HG02571 (cell line): ENCODE data around the gene PLB1.

Experiments used
- ATAC-seq: cut with Tn5 transposase; IDR thresholded peaks from one replicate; pipeline ENCODE4 v1.9.1; 2021; ENCODE audit warnings: mild to moderate bottlenecking, moderate library complexity; ENCODE audit not compliant: unreplicated experiment

The PLB1 gene

GRCh38 chr2:28587526-28588291, 91.8 kb downstream of the PLB1 start:
- ATAC-seq, result no peak

- ATAC-seq, result no peak
Observed at GRCh38 chr2:28588292-28588670, 92.4 kb downstream of the PLB1 start.

DNA sequence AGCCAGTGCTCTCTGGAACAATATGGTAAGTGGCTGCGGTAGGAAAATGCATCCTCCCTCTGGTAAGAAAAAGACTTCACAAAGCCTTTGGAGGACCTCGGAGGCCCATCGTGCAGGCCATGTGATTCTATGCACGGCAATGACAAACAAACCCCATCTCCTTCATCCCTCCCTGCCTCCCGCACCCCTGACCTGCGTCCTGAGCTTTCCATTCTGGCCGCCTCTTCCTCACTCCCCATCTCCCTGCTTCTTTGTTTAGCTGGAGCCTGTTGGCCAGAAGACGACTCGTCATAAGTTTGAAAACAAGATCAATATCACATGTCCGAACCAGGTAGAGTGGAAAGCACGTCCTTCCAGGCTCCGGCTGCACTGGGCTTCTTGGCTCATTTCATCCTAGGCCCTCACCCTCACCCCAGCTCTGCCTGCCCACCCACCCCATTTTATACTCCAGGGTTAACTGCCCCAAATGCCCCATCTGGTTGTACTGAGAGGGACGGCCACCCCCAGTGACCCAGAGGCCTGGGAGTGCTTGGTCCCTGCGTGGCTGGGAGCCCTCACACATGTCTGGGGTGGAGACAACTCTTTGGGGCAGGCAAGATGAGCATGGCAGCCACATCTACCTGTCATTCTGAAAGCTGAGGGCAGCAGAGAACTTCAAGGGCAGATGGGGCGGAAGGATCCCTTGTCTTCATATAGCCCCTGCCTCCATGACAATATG, 94.0 kb downstream of the PLB1 start:
- ATAC-seq, result no peak

GRCh38 chr2:28590496-28591301, 94.8 kb downstream of the PLB1 start:
- ATAC-seq, result no peak

DNA sequence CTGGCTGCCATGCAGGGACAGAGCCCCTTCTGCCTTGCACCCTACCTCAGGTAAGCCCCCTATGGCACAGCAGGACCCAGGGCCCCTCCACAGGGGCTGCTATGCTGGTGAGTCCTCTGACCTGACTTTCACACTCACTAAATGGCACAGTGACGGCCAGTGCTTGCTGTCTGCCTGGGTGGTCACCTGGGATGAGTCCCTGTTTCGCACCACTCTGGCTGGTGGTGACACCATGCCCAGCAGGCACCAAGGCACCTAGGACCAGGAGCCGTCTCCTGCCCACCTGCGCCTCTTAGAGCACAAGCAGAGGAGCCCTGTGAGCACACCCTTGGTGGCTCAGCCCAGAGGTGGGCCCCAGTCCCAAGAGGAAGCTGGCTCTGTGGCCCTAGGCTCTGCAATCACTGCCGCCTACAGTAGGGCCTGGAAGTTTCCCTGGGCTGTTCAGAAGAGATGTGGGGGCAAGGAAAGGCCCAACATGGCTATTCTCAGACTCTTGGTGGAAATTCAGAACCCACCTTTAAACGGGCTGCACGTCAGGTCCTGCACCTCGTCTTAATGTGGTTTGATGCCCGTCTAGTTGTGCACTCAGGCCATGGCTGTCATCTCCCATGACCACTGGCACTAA, 96.0 kb downstream of the PLB1 start:
- ATAC-seq, result no peak

DNA sequence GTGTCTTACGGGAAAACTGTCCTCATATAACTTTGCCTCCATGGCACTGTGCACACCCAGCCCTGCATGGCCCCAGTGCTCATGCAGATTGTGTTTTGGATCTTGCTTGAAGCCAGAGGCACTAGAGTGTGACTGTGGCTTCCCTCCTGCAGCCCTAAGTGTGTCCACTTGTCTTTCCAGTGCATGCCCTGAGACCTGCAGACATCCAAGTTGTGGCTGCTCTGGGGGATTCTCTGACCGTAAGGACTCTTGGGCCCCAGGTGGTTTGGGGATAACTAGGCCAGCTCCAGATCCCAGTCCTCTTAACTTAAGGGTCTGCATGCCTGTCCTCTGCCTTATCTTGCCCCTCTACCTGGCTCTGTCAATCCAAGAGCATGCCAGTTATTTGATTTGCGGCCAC, 96.6 kb downstream of the PLB1 start:
- no peak for ATAC-seq

- no peak for ATAC-seq
Observed at GRCh38 chr2:28593160-28593755, 97.4 kb downstream of the PLB1 start.

- no peak for ATAC-seq
Observed at GRCh38 chr2:28594000-28594331, 98.1 kb downstream of the PLB1 start.

- peak; percentile 54 for ATAC-seq
Observed at GRCh38 chr2:28594332-28595108, 98.7 kb downstream of the PLB1 start.

DNA sequence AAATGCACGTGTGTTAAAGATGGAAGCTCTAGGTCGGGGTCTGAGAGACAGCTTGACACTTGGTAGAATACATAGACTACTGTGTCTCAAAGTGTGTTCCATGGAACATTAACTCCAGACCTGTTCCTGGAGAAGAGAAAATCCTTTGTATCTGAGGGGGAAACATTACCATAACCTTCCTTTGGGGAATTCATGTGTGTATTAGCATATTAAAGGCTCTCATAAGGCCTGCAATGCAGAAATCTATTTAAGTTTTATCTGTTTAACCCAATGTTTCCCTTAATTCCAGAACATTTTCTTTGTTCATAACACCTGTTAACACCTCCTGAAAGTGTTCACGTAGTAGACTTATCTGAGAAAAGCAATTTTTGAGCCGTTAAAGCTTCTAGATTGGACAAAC, 99.5 kb downstream of the PLB1 start:
- ATAC-seq, result no peak

GRCh38 chr2:28598484-28598883, 102.6 kb downstream of the PLB1 start:
- ATAC-seq, result no peak

DNA sequence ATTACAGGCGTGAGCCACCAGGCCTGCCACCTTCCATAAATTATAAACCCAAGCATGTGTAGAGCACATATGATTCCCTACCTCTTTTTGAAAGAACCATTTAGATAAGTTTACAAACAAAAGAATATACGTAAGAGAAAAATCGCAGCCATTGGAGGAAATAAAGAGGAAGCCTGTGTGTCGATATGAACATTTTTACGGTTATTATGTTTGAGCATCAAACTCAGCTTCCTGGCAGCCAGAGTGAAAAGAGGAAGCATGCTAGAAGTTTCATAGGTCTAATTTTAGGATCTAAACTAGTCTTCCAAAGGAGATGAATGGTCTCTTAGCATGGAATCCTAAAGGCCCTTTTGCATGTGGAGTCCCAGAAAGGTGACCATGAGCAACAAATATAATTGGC, 104.3 kb downstream of the PLB1 start:
- no peak for ATAC-seq

GRCh38 chr2:28601616-28602015, 105.8 kb downstream of the PLB1 start:
- ATAC-seq, result no peak

GRCh38 chr2:28602136-28602660, 106.3 kb downstream of the PLB1 start:
- no peak for ATAC-seq

- ATAC-seq, result no peak
Observed at GRCh38 chr2:28602751-28603639, 107.1 kb downstream of the PLB1 start.

DNA sequence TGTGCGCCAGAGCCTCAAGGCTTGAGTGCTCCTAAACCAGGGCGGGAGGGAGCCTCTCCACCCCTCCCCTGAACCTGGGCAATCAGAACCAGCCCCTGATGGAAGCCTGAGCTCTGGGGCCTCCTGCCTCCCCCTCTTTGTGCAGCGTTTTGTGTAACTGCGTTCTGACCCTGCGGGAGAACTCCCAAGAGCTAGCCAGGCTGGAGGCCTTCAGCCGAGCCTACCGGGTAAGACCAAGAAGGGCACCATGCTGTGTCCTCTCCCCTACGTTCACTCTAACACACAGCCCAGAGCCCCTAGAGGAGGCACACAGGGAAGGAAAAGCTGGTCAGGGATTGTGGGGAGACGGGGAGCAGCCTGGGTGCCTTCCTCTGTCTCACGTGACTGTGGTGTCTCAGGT, 108.0 kb downstream of the PLB1 start:
- no peak for ATAC-seq

DNA sequence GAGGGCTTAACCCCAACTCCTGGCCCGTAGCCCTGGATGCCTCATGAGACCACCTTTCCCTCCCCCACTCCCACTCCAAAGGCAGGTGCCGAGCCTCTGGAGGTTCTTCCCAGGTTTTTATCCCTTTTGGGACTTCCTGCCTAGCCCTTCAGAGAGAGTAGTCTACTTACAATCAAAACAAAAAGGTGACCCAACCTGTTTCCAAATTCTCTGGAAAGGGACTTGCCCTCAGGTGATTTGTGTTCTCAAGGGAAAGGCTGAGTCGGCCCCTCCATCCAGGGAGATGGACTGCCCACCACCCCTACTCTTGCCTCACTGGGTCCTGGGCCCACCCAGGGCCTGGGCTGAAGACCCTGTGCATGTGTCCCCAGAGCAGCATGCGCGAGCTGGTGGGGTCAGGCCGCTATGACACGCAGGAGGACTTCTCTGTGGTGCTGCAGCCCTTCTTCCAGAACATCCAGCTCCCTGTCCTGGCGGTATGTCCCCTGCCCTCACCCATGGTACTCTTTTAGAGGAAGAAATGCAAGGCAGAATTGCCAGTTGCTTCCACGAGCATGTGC, 108.5 kb downstream of the PLB1 start:
- no peak for ATAC-seq

GRCh38 chr2:28606986-28607441, 111.2 kb downstream of the PLB1 start:
- no peak for ATAC-seq
